HepG2 (cell line): Measurements from ENCODE around the gene GGPS1. TPM values are rescaled to one million over a fixed set of nuclear protein-coding genes. Genes with fewer than 3 reads are reported as not detected.

Source experiments
- GFI1 ChIP-seq: sonication (generic); formaldehyde crosslinking; IDR thresholded peaks from 2 replicates; pipeline ENCODE4 v1.5.0; 2020; ENCODE audit warnings: missing genetic modification reagents, mild to moderate bottlenecking, borderline replicate concordance
- HBP1 ChIP-seq: IDR thresholded peaks from 2 replicates; pipeline ENCODE4 v1.6.1; 2016; ENCODE audit warnings: low read depth, control low read depth
- KIAA2018 ChIP-seq: sonication (generic); formaldehyde crosslinking; IDR thresholded peaks from 2 replicates; pipeline ENCODE4 v1.5.0; 2020; ENCODE audit warnings: mild to moderate bottlenecking, missing genetic modification reagents, borderline replicate concordance
- KMT2A ChIP-seq: sonication (generic); formaldehyde crosslinking; IDR thresholded peaks from 2 replicates; pipeline ENCODE4 v1.4.0; 2020; ENCODE audit warnings: missing genetic modification reagents
- NFIB ChIP-seq: sonication (generic); formaldehyde crosslinking; IDR thresholded peaks from 2 replicates; pipeline ENCODE4 v1.9.0; 2021; ENCODE audit warnings: missing genetic modification reagents, mild to moderate bottlenecking, borderline replicate concordance
- NR2C2 ChIP-seq: sonication (generic); formaldehyde crosslinking; IDR thresholded peaks from 2 replicates; pipeline ENCODE4 v1.4.0; 2020; ENCODE audit warnings: missing genetic modification reagents, mild to moderate bottlenecking, moderate library complexity, borderline replicate concordance
- PHF21A ChIP-seq: sonication (generic); formaldehyde crosslinking; IDR thresholded peaks from 2 replicates; pipeline ENCODE4 v1.5.0; 2020; ENCODE audit warnings: mild to moderate bottlenecking, missing genetic modification reagents
- PHF8 ChIP-seq: sonication (generic); formaldehyde crosslinking; IDR thresholded peaks from 2 replicates; pipeline ENCODE4 v1.5.0; 2020; ENCODE audit warnings: missing genetic modification reagents
- RARA ChIP-seq: IDR thresholded peaks from 2 replicates; pipeline ENCODE4 v1.6.1; 2016; ENCODE audit warnings: missing genetic modification reagents, missing compliant biosample characterization
- RXRA ChIP-seq: sonication (generic); formaldehyde crosslinking; IDR thresholded peaks from 2 replicates; pipeline ENCODE4 v1.5.1; 2020; ENCODE audit warnings: missing genetic modification reagents
- ZMYM3 ChIP-seq: sonication (generic); formaldehyde crosslinking; IDR thresholded peaks from 2 replicates; pipeline ENCODE4 v1.5.1; 2020; ENCODE audit warnings: mild to moderate bottlenecking, missing genetic modification reagents
- ZNF510 ChIP-seq: sonication (generic); formaldehyde crosslinking; IDR thresholded peaks from 2 replicates; pipeline ENCODE4 v1.4.0; 2020; ENCODE audit warnings: low read depth, mild to moderate bottlenecking, missing genetic modification reagents
- ZNF780A ChIP-seq: sonication (generic); formaldehyde crosslinking; IDR thresholded peaks from 2 replicates; pipeline ENCODE4 v1.8.0; 2022; ENCODE audit warnings: mild to moderate bottlenecking, missing genetic modification reagents, moderate library complexity
- polyA plus RNA-seq, 8 experiments: library from polyadenylated mRNA; depleted of rRNA in 3 of 8; stranded (reverse) in 7 of 8; unstranded in 1 of 8; fragments of >200 nt; fragmentation: Illumina TruSeq in 4 of 8; extraction: Trizol in 4 of 8; gene quantifications; 2 replicates each; pipeline versions ENCODE4 v1.2.1 to v1.2.3, GENCODE V29; 2011 to 2016; ENCODE audit warnings: low read depth in 4 of 8, missing spikeins in 1 of 8, mixed read lengths in 1 of 8; ENCODE audit not compliant: insufficient read depth in 1 of 8
- total RNA-seq, 5 experiments: library from RNA; depleted of rRNA; stranded (reverse); fragments of >200 nt; fragmentation: Illumina TruSeq; extraction: Trizol; gene quantifications; 2 replicates each; pipeline ENCODE4 v1.2.3, GENCODE V29; 2016; ENCODE audit warnings: low read depth in 1 of 5

The GGPS1 gene
- total and polyA plus RNA-seq, 2 of the 13 experiments (the other 11 are each of a cell fraction or from before 2014, with no cell fraction given): 28.8 to 42.6 TPM

GRCh38 chr1:235328271-235329138 lies at the start of gene GGPS1 (continued):
- TF ChIP-seq ZNF780A (CRISPR knock-in tag) (peak; percentile 21; the same call in 1 of the 2 replicates), HBP1 (CRISPR knock-in tag) (peak; percentile 34; the same call in 1 of the 2 replicates), KMT2A (CRISPR knock-in tag) (peak; percentile 84), NFIB (CRISPR knock-in tag) (no peak), RXRA (0 out of 2 replicates have a peak, but pooled peaks have one; percentile 15), GFI1 (CRISPR knock-in tag) (0 out of 2 replicates have a peak, but pooled peaks have one; percentile 50), PHF21A (CRISPR knock-in tag) (peak; percentile 35; the same call in 1 of the 2 replicates), RARA (CRISPR knock-in tag) (peak; percentile 20; the same call in 1 of the 2 replicates), PHF8 (CRISPR knock-in tag) (peak; percentile 55), NR2C2 (peak; percentile 85), KIAA2018 (no peak), ZNF510 (CRISPR knock-in tag) (peak; percentile 38; the same call in 1 of the 2 replicates), ZMYM3 (CRISPR knock-in tag) (peak; percentile 7; the same call in 1 of the 2 replicates)
